M059J (cell line): Measurements from ENCODE around the gene SLC2A4RG. TPM values are rescaled to one million over a fixed set of nuclear protein-coding genes. Genes with fewer than 3 reads are reported as not detected.

Source experiments
- DNase-seq: peaks from one replicate; pipeline ENCODE4 v3.0.0-alpha.2; 2012; ENCODE audit warnings: low read depth
- total RNA-seq: library from RNA; depleted of rRNA; stranded (reverse); fragments of >200 nt; shearing (Covaris generic); gene quantifications from 2 replicates; pipeline ENCODE4 v1.2.3, GENCODE V29; 2014

Gene SLC2A4RG
- total RNA-seq, 1 experiment from 2014 or later, result 59.3 TPM

- DNase-seq, result peak; percentile 93
Observed at GRCh38 chr20:63740627-63741353, 1.2 kb downstream of the SLC2A4RG start.

GRCh38 chr20:63741354-63741675 is 1.7 kb downstream of the SLC2A4RG start:
- DNase-seq, result no peak

GRCh38 chr20:63741676-63742380 is 2.3 kb downstream of the SLC2A4RG start:
- no peak for DNase-seq

- no peak for DNase-seq
Observed at GRCh38 chr20:63742381-63743024, 2.9 kb downstream of the SLC2A4RG start.

GRCh38 chr20:63743210-63743970 is 3.8 kb downstream of the SLC2A4RG start:
- no peak for DNase-seq

- no peak for DNase-seq
Observed at GRCh38 chr20:63744158-63744557, 4.6 kb downstream of the SLC2A4RG start.

GRCh38 chr20:63744574-63745423 is 5.2 kb downstream of the SLC2A4RG start:
- no peak for DNase-seq

- DNase-seq, result no peak
Observed at GRCh38 chr20:63745424-63745805, 5.8 kb downstream of the SLC2A4RG start.

- no peak for DNase-seq
Observed at GRCh38 chr20:63745961-63746731, 6.6 kb downstream of the SLC2A4RG start.

GRCh38 chr20:63746751-63747315 is 7.3 kb downstream of the SLC2A4RG start:
- no peak for DNase-seq

- DNase-seq, result no peak
Observed at GRCh38 chr20:63747622-63748069, 8.1 kb downstream of the SLC2A4RG start.

GRCh38 chr20:63748070-63748933 is 8.7 kb downstream of the SLC2A4RG start:
- no peak for DNase-seq

- DNase-seq, result no peak
Observed at GRCh38 chr20:63748934-63749270, 9.3 kb downstream of the SLC2A4RG start.

- no peak for DNase-seq
Observed at GRCh38 chr20:63749597-63750508, 10.3 kb downstream of the SLC2A4RG start.

GRCh38 chr20:63750807-63751470 is 11.4 kb downstream of the SLC2A4RG start:
- no peak for DNase-seq

- DNase-seq, result no peak
Observed at GRCh38 chr20:63751471-63752271, 12.1 kb downstream of the SLC2A4RG start.
